Colon (tissue), 2 donors: ENCODE data around the gene RIPK1.
"Not testable (repeated sequence)": the region's sequence is repeated elsewhere in the genome, so short reads cannot be mapped to it uniquely, and the experiment has no call there.

Experiments used
- FAIRE-seq: peaks from 2 replicates; lab custom pipeline; 2012; peaks lifted over from hg19 to GRCh38; lab: Jason Lieb, UNC
- donor health status: control.
- donor health status: control.

The RIPK1 gene

GRCh38 chr6:3136292-3137011, 68.2 kb downstream of the RIPK1 start:
- no peak for FAIRE-seq

DNA sequence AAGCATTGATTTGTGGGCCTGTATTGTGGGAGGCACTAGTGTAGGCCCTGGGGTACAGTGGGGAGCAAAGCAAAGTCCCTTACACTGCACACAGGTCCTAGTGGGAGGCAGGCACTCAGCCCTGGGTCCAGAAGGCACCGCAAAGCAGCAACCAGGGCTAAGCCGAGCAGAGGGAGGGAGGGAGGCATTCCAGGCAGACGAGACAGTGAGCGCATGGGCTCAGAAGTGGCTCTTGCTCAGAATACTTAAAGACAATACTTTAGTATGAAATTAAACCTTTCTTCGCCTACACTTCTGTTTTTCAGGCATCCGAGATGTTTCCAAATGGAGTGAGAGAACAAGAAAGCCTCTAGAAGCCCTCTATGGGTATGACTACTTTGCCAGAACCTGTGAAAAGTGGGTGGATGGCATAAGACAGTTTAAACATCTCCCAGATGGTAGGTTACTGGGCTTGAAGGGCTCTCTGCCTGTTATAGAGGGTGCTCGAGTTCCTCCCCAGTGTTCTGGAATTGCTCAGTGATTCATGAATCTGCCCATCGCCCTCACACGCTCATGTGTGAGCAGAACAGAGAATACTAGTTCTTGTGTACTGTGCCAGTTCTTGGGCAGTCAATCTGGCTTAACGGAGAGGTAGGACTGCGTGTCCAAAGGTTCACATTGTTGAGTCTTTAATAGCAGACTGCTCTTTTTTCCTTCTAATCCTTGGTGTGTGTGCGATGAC, 68.9 kb downstream of the RIPK1 start:
- FAIRE-seq, result no peak

- FAIRE-seq, result not testable (repeated sequence)
These were observed 69.6 kb downstream of the RIPK1 start for GRCh38 chr6:3137873-3138272.

DNA sequence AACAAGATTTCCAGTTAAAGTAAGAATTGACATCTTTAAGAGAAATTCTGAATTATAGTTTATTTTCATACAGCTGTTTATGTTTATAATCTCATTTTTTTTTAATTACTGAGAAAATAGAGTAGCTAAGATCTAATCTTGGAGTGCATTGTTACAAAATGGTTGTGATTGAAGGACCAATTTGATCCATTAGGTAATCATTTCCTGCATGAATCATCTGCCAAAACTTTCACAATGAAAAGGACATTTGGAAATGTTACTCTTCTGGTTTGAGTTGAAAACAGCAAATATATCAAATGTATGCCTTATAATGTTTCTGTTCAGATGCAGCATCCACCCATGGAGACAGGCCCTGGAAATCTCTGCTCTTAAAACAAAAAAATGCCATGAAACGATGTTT, 70.0 kb downstream of the RIPK1 start:
- FAIRE-seq, result no peak

- no peak for FAIRE-seq
These were observed 71.0 kb downstream of the RIPK1 start for GRCh38 chr6:3139090-3139903.

- FAIRE-seq, result no peak
These were observed 71.9 kb downstream of the RIPK1 start for GRCh38 chr6:3140201-3140600.

DNA sequence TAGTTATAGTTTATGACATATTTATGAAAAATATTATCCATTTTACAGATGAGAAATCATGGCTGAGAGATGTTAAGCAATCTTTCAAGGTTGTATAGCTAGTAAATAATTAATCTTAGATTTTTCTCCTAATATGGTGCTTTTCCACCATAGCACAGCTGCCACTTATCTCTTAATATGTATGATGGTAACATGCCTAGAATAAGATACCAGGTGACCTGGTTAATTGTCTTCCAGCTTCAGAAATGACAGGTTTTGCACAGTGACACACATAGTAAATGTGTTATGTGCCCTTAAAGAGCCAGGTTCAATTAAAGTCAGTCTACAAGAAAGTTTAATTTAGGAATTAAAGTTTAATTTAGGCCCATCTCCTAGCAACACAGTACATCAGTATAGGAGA, 74.2 kb downstream of the RIPK1 start:
- FAIRE-seq, result no peak

DNA sequence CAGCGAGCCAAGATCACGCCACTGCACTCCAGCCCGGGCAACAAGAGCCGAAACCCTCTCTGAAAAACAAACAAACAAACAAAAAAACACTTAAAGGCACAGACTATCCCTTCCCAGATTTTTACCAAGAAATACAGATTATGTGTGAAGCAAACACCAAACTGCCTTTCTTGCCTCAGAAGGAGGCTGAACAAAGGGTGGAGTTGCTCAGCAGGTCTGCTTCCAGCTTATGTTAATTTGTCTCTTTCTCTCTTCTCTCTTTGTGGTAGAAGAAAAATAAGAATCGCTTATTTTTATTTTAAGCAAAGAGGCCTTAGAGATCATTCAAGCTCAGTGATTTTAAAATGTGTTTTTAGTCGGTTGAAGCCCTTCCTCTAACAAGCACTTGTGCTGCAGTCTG, 74.9 kb downstream of the RIPK1 start:
- FAIRE-seq, result no peak

DNA sequence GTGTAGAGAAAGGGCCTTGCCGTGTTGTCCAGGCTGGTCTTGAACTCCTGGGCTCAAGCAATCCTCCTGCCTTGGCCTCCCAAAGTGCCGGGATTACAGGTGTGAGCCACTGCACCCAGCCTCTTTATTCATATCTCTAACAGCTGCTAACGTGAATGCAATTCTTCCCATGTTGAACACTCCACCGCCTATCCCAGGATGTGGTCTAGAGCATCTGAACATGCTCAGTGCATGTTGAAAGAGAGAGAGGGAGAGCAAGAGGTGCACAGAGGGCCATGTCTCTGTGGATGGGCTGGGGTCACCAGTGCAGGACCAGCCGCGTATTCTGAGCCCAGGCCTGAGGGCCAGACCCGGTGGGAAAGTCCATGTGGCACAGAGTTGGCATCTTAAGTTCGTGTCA, 76.3 kb downstream of the RIPK1 start:
- no peak for FAIRE-seq

- no peak for FAIRE-seq
These were observed 79.8 kb downstream of the RIPK1 start for GRCh38 chr6:3147914-3148757.

GRCh38 chr6:3151691-3152090, 83.4 kb downstream of the RIPK1 start:
- FAIRE-seq, result no peak

DNA sequence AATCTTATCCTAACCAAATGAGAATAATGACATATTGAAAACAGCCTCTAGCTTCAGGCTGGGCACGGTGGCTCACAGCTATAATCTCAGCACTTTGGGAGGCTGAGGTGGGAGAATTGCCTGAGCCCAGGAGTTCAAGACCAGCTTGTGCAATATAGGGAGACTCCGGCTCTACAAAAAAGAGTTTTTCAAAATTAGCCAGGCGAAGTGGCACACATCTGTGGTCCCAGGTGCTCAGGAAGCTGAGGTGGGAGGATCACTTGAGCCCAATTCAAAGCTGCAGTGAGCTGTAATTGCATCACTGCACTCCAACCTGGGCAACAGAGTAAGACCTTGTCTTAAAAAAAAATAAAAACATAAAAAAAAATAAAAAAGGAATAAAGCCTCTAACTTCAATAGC, 84.4 kb downstream of the RIPK1 start:
- FAIRE-seq, result no peak

DNA sequence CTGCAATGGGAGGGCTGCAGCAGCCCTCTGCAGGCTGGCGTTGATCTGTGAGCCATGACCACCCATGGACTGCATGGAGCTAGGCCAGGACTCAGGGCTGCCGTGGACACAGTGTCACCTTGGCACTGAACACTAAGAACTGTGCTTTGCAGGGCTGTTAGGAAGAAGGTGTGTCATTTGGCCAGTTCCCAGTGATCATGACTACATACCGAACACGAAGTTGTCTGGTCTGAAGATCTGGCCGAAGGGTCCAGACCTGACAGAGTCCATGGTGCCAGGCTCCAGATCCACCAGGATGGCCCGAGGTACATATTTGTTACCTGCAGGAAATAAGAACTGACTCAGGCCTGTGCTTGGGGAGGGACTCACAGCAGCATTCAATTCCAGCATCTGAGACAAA, 87.1 kb downstream of the RIPK1 start:
- FAIRE-seq, result not testable (repeated sequence)

- not testable (repeated sequence) for FAIRE-seq
These were observed 88.2 kb downstream of the RIPK1 start for GRCh38 chr6:3156184-3157130.

DNA sequence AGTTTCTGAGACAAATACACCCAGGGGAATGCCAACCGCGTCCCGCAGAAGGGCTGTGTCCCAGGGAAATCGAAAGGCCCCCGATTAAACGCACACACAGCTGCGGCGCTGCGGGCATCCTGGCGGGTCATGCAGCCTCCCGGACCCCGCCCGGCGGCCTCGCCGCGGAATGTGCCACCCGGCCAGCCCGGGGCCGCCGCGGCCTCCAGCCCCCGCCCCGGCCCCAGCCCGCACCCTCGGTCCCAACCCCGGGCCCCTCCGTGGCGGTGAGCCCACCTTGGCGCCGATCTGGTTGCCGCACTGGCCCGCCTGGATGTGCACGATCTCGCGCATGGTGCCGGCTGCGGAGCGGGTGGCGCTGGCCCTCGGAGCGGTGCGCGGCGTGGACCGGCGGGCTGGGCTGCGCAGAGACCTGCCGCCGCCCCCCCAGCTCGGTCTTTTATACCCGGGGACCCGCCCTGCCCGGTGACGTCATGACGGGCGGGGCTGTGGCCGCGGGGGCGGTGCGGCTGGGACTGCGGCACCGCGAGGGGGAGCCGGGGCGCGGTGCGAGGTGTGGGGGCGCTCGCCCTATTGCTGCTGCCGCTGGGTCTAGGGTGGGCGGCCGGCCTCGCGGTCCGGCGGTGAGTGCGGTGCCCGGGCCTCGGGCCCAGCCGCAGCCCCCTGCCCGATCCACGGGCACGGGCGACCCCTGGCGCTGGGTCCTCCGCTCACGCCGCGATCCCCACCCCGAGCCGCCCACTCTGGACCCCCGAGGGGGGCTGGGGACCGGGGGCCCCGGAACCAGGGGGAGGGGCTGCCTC, 89.0 kb downstream of the RIPK1 start, which contains the start of gene TUBB2A:
Gene TUBB2A, minus strand, starts transcription at position 414 of the 803 bp plus-strand sequence. Its CDS starts 81 bp downstream, at position 333.
- no peak for FAIRE-seq

- FAIRE-seq, result no peak
These were observed 91.8 kb downstream of the RIPK1 start for GRCh38 chr6:3159805-3160781.

DNA sequence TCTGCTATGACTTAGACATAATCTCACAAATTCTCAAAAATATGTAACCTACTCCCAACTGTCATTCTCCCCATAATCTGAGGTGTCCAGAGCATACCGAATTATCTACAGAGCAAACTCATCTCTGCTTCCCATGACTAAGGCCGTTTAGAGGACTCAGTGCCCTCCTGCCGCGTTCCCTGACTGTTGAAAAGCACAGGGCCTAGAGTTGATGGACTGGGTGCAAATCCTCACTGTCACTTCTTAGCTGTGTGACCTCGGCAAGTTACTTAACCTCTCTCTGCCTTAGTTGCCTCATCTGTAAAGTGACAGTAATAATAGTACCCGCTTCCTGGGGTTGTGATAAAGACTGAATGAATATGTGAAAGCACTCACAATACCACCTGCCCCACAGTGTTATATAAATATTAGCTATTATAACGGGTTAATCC, 93.8 kb downstream of the RIPK1 start:
- no peak for FAIRE-seq

DNA sequence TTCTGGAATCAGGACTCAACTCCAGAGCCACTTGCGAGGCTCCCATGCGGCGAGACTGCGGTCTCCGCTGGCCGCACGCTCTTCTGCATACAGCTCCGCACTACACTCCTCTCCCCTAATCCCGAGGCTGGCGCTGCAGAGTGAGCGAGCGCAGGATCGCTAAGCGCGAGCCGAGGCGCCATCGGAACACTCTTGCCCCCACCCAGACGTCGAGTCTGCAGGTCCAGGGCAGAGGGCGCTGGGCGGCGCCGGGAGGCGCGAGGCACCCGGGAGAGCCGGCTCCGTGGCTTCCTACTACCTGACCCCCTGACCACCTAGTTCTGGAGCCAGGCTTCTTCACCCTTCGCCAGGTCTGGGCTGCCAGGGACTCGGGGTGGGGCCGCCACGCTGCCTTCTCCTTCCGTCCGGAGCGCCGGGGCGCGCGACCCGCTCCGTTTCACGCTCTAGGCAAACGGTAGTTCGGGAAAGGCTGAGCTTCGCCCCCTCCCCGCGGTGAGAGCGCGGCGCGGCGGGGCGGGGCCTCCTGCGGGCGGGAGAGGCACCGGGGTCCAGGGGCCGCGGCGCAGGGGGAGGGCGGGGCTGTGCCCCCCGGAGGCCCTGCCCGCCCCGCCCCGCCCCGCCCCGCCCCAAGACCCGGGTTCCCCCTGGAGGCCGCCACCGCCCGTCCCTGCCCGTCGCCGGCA, 94.4 kb downstream of the RIPK1 start:
- FAIRE-seq, result no peak
